HG02938 (cell line): Measurements from ENCODE around the gene FTO.

Source experiments
- ATAC-seq: cut with Tn5 transposase; IDR thresholded peaks from one replicate; pipeline ENCODE4 v1.9.1; 2021; ENCODE audit warnings: mild to moderate bottlenecking, moderate library complexity; ENCODE audit not compliant: unreplicated experiment

Gene FTO

DNA sequence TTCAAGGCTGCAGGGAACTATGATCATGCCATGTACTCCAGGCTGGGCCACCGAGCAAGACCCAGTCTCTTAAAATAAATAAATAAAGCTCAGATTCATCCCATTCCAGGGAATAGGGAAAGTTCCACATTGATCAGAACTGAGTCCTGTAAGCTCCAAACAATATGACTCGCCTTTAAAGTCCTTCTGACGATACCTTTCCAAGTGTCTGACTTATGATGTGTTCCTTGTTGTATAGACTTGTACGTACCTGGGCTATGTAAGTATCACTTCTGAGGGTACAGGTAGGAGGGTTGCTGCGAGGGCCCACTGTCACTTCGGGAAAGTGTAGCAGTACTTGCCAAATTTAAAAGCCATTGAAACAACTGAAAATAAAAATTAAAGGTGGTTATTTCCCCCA is 329.8 kb downstream of the FTO start:
- ATAC-seq = no peak

DNA sequence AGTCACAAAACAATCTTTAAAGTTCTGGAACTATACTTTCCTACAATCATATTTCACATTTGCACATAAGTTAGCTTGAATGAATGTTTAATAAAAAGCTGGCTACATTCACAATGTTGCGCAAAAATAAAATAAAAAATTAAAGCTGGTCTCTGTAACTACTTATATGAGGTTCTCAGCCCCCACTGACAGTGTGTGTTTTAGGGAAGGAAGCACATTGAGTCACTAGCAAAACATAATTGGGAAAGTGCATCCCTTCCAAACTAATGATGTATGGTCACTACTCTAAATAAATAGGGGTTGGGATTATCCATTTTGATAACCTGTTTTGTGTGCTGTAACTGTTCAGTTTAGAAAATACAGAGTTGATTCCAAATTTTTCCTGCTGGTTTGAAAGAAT is 330.7 kb downstream of the FTO start:
- no peak for ATAC-seq

DNA sequence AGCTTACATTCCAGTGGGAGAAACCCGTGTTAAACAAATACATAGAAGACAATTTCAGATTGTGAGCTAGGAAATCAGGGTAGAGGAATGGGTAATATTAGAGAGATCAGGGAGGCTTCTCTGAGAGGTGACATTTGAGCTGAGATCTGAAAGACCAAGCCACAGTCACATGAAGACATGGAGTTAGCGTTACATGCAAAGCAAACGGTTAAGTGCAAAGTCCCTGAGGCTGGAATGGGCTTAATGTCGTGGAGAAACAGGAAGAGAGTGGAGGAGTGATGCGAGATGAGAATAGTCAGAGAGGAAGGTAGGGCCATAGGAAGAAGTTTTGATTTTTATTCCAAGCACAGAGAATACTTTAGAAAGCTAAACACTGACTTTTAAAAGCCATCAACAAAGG is 336.5 kb downstream of the FTO start:
- no peak for ATAC-seq

DNA sequence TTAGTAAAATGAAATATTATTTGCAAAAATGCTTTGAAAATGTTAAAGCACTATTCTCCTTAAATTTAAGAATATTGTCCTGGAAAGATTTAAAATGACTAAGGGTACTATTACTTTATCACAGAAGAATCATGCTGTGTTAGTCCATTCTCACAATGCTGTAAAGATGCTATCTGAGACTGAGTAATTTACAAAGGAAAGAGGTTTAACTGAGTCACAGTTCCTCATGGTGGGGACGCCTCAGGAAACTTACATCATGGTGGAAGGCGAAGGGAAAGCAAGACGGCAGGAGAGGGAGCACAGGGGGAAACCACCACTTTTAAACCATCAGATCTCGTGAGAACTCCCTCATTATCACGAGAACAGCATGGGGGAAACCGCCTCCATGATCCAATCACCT is 337.0 kb downstream of the FTO start:
- no peak for ATAC-seq

DNA sequence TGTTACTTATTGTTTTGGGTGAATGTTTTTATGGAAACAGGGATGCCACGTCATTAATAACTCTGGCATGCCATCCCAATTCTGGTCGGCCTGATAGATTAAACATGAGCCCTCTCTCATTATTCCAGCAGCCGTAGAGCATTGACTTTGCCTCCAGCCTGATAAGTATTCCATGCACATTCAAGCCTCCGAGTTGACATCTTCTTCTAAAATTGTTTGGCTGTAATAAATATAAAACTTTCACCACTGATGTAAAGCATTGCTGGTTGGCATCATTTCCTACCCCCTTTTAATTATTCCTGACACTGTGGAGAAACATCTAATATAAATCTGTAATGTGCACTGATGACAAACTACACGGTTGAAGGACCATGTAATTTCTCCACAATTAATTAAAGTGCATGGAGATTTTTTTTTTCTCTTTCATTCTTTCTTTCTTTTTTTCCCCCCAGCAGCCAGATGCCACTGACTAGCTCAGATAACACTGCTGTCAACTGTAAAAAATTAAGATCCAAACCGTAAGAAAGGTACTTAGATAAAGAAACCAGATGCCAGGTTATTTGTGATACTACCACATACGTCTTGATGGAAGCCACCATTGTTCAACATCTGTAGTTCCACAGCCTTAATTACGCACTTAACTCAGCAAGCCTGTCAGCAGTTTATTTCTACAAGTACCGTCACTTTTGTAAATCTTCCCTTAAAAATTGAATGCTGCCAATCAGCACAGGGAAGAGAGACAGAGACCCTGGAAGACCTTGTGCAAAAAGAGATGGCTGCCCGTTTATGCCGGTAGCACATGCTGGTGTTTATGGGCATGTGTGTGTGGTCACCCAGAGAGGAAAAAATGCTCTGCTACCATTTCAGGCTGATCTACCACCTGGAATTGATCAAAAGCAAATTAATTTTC is 344.9 kb downstream of the FTO start:
- ATAC-seq = no peak

DNA sequence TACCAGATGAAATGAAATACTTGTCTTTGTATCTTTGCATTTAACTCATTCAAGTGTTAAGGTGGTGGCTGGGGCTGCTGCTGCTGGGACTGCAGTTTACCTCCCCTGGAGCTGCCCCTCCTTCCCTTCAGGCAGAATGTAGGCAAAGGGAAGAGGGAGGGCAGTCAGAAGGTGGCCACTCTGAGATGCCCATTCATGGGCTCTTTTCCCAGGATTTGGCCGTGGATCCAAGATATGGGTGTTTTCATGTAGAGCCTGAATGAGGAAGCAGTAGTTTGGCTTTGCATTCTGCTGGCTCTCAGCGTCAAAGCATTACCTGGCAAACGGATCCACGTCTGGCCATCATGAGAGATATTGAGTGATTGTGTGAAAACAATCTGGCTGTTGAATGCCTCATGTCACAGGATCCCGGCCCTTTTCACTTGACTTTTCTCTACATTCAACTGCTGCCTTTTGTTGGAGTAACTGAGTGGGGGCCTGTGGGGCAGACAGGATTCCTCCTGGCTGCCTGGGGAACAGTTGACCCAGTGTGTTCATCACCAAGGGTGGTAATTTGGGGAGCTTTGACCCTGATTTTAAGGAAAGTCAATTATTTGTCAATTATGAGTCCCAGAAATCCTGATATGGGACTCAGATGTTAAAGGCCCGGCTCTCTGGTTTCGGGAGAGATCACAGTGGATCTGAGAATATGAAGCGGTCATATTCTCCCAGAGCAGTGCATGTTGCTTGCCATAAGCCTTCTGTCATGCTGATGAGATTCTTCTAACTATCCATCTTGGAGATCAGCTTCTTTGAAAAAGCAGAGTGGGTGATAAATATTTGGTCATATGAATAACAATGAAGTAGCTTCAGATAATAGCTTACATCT is 345.9 kb downstream of the FTO start:
- no peak for ATAC-seq

DNA sequence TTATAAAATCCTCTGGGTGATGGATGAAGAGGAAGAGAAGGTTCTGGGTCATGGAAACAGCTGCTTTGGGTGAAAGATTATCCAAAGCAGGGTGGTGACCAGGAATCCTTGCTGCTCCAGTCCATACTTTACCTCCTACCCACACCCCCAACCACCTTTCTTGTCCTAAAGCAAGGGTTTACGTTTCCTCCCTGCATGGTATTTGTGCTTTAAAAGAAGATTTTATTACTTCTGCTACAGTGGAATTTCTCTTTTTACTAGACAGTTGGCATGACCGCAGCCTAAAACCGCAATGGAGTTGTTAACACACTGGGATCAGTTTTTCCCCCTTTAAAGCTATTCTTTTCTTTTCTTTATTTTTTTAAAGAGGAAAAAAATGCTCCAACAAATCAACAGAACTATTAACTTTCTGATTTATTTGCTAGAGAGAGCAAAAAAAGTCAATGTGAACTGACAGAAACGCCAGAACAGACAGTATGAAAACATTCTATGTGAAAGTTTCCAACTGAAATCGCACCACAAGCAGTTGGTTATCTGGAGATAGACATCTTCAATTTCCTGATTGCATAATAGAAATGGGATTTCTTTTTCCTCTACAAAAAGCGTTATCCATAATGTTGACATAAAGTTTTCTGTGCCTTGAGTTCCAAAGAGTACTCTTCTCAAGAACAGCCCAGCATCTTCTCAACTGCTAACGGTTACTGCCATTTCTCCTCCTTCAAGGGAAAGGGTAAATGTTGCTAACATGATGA is 346.7 kb downstream of the FTO start:
- ATAC-seq = no peak

DNA sequence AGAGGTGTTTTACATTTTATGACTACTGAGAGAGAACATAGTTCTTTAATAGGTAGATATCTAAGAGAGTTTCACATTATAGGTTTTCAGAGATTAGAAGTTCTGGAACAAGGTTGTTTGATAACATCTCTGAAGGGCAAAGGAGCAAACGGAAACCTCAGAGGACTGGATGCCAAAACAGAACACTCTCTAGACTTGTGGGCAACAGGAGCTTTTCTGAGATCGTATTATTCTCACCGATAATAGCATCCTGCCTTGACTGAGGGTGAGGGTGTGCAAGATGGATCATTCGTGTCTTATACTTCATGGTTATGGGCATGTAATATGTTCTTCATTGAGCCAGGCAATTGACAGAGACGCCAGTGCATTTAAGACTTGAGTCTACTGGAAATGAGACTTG is 347.9 kb downstream of the FTO start:
- no peak for ATAC-seq

DNA sequence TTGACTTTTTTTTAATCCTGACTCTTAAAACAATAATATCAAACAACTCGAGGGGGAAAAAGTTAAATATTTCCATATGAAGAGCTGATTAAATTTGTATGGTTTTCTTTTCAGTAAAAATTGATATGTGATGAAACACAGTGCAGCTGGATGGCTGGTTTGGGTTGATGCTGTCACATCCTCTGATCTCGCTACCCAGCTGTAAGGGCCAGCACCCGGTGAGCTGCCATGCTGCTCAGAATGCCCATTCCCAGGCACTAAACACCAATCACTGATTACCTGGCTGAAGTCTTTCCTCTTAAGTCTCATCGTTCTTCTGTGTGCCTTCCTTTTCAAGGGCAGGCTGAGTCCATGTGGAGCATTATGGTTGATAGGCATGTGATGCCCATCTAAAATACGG is 348.3 kb downstream of the FTO start:
- ATAC-seq = no peak

DNA sequence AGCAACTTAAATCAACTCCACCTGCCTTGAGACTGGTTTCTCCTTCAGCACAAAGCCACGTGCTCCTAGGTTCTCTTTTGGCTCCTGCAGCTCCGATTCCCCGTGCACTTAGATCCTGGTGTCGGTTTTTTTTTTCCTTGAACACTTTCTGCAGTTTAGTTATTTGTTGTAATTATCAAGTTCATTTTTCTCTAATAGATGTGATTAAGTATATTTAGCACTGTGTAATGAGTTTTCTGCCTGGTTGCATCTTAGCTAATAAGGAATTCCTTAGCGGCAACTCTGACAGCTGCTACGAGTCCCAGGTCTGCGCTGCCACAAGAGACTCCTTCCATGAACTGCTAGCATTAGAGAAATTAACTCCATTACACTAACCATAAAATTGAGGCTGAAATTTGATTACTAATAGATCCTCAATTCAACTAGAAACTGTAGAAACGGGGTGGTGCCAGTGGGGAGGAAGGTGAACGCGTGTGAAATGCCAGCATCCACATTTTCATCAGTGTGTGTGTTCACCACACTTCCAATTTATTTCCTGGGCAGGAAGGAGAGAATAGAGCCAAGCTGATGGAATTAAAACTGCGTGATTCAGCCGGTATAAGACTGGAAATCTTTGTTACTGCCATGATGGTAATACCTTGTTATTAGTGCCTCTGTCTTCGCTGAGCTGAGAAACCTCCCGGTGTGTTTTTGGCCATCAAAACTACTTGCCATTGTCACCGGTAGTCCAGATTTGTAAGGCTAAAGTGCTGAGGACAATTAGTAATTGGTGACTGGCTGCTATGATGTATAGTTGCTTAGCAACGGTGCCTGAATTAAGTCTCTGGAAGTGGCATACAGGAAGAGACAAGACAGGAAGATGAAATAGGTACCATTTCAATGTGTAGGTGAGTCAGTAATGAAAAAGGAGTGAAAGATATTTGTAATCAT is 350.2 kb downstream of the FTO start:
- no peak for ATAC-seq

DNA sequence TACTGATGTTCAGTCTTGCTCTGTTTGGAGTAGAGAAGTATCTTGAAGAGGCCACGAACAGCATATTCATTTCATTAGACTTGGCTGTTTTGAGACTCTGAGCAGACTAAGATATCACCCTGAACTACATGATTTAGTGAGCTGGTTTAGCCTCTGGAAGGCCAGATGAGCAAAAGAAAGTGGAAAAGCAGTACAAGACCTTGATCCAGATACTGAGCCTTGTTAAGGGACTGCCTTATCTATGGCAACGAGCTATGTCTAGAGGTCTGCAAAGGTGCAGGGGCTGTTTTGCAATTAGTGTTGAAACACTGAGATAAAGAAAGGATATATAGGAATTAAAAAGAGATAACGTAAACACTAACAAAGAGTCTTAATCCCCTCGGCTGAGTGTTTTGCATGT is 351.2 kb downstream of the FTO start:
- no peak for ATAC-seq

DNA sequence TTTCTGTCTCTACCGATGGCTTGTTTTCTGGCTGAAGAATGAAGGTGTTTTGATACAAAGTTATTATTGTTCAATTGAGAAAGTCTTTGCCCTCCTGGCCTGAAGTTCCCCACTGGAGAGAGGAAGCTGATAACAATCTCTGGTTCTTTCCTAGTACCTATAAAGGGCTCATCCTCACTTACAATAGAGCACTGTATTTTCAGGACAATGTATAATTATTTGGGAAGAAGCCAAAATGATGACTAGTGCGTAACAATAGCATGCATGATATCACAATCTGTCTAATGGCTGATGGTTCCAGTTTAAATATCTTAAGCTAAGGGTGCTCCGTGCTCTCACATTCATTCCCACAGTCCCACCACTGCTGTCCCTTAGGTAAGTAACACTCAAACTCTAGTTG is 351.9 kb downstream of the FTO start:
- ATAC-seq = no peak

DNA sequence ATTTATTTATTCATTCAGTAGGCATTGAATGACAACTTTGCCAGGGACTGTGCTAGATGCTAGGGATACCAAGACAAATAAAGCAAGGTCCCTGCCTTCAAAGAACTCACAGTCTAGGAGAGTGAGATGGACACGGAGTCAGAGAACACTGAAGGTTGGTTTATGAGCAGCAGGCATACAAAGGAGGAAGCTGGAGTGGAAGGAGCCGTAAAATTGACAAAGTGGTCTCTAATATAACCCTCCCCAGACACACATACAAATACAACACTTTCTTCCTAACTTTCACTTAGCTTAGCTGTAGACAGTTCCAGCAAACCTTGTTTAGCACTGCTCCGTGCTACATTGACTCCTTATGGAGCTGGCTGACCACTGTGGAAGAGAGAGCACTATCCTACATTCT is 353.0 kb downstream of the FTO start:
- ATAC-seq = no peak

DNA sequence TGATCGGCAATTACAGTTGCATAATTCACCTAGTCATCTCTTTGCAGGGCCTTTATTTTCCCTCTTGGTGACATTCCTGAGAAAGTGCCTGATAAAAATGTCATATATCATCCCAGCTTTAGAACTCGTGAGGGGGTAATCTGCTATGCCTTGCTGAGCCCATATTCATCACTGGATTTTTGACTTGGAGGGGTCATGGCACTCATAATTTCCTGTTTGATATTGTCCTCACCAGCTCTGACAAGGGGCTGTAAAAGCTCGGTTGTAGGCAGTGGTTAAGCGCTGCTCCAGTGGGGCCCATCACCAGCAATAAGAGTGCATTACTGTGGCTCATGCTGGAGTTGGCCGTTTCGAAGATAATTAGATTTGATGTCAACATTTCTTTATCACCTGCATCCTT is 355.4 kb downstream of the FTO start:
- no peak for ATAC-seq

DNA sequence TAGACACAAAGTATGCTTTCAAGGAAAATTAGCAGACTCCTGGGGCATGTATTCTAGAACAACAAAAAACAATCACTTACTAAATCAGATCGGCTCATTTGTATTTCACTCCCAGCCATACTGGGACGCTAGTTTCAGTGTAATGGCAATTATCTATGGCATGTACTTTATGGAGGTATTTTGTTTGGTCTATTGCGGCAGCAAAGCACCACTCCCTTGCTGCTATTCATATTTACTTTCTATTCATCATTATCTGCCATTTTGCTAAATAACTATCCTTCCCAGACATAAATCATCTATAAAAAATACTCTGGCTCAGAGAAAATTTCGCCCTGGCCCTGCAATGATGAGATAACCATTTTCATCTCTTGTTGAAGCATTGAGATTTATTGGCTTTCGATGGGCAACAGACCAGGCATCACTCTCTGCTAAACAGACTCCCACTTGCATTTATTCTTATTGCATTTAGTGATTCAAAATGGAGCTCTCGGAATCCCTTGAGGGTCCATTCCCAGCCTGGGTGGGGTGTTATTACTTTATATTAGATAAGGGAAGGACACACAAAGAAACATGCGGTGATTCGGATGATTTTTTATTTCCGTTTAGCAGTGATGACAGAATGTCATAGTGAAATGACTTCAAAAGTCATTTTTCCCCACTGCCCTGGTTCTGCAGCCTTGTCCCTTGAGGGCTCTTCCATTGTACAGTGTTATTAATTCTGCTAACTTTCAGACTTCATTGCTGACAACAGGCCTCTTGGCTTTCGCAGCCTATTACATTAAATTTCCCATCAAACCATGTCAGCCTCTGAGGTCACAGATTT is 356.9 kb downstream of the FTO start:
- no peak for ATAC-seq

DNA sequence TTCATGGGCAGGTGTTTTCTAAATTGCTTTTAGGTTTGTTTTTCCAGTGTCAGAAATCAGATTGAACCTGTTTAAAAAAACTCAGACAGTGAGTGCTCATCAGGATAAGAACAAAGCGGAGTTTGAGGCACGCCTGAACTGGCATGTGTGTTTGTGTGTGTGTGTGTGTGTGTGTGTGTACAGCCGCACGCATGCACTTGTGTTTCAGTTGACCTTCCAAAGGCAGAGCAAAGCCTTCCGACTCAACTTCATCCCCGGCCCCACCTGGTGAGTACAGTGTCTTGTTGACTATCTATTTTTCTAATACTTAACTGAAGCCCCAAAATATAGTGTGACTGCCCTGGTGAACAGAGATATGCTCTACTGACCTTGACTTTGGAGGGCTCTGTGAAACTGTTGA is 357.5 kb downstream of the FTO start:
- no peak for ATAC-seq

DNA sequence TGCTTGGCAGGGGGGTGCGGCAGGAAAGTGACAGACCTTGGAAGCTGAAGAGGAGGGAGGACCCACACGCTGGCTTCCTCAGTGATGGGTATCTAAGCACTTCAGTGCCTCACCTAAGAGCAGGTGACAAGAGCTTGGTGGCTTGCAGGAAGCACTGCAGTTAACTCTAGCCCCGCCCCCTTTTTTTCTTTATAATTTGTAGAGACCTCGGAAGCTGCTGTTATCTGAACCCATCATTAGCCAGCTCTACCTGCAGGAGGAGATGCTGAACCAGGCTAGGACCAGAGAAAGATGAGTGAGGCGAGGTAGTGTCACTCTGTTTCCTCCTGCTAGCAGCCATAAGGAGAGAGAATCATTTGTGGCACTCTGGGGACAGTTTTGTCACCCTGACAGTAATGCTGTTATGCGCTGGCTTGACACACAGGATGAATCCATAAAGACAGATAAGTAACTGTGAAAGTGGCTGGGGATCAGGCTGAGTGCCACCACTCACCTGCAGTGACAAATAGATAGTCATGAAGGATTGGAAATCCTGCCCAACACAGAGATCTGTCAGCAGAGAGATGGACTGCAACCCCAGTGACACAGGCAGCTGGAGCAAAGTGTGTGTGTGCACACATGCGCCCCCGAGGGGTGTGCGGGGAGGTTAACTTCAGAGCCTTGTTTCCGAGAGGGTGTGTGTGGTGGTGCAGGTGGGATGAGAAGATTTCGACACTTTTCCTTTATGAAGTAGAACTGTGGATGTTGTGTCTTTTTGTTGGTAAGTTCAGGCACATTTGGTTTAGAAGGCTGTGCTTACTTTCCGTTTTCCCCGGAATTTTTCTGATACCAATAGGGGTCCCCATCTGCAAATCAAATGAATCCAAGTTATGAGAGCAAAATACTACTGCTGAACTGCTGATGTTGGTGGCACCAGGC is 358.7 kb downstream of the FTO start:
- no peak for ATAC-seq

DNA sequence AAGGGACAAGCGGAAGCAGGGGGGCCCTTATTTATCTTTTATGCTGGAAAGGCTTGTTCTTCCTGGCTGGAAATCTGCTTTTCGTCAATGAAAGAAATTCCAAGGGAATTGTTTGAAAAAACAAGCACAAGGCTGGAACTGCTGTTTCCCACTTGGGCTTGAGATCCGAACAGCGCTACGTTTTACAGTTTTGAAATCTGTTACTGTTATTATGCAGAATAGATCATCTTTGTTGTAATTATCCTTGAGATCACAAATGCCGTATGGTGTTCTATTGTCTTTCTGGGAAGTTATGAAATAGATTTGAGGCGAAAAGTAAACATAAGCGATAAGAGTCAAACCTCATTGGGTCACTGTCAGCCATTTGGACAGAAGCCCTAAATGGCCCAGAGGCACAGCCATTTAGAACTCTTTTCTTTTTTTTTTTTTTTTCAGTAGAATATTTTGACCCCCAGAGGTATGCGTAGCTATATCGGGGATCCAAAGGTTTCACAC is 359.4 kb downstream of the FTO start:
- ATAC-seq = no peak
